GM18873 (cell line): Measurements from ENCODE around the gene RNU6-9.
A peak's percentile ranks its signal among the peaks of the same experiment; 100 is the strongest.
"Not testable (repeated sequence)": the region's sequence is repeated elsewhere in the genome, so short reads cannot be mapped to it uniquely, and the experiment has no call there.

Experiments
- ATAC-seq: cut with Tn5 transposase; IDR thresholded peaks from one replicate; pipeline ENCODE4 v1.9.1; 2021; ENCODE audit warnings: mild to moderate bottlenecking, moderate library complexity, moderate number of reproducible peaks; ENCODE audit not compliant: unreplicated experiment, low FRiP score

The RNU6-9 gene

DNA sequence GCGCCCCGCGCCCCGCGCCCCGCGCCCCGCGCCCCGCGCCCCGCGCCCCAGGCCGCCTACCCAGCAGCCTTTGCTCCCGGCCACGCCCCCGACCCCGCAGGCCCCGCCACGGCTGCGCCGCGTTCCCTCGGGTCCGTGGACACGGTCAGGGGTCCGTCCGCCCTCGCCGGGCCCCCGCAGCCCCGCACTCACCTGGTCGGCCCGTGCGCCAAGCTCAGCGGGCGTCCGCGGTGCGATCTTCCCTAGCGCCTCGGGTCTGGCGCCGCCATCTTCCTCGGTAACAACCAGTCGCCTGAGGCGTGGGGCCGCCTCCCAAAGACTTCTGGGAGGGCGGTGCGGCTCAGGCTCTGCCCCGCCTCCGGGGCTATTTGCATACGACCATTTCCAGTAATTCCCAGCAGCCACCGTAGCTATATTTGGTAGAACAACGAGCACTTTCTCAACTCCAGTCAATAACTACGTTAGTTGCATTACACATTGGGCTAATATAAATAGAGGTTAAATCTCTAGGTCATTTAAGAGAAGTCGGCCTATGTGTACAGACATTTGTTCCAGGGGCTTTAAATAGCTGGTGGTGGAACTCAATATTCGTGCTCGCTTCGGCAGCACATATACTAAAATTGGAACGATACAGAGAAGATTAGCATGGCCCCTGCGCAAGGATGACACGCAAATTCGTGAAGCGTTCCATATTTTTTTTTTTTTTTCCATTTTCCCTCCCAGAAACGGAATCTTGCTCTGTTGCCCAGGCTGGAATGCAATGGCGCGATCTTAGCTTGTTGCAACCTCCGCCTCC lies at the start of gene RNU6-9, which contains the start of gene MED16:
Gene RNU6-9, plus strand, starts transcription at position 591 of the 796 bp plus-strand sequence.
Gene MED16, minus strand, starts transcription at position 294 of the 796 bp plus-strand sequence. CDS start 2,056 bp downstream, outside the sequence.
- peak; percentile 64 for ATAC-seq

DNA sequence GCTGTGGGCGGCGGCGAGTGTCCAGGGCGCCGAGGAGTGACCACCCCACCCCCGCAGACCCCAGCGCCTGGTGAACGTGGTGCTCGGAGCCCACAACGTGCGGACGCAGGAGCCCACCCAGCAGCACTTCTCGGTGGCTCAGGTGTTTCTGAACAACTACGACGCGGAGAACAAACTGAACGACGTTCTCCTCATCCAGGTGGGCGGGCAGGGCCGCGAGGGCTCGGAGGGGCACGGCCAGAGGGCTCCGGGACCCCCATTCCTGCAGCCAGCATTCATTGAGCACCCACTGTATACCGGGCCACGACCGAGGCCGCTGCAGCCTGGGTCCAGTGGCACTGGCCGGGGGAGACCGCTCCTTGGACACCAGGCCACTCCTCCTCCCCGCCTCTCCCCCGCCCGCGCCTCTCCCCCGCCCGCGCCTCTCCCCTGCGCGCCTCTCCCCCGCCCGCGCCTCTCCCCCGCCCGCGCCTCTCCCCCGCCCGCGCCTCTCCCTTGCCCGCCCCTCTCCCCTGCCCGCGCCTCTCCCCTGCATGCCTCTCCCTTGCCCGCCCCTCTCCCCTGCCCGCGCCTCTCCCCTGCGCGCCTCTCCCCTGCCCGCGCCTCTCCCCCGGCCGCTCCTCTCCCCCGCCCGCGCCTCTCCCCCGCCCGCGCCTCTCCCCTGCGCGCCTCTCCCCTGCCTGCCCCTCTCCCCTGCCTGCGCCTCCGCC lies 49.3 kb upstream of the RNU6-9 start:
- no peak for ATAC-seq

DNA sequence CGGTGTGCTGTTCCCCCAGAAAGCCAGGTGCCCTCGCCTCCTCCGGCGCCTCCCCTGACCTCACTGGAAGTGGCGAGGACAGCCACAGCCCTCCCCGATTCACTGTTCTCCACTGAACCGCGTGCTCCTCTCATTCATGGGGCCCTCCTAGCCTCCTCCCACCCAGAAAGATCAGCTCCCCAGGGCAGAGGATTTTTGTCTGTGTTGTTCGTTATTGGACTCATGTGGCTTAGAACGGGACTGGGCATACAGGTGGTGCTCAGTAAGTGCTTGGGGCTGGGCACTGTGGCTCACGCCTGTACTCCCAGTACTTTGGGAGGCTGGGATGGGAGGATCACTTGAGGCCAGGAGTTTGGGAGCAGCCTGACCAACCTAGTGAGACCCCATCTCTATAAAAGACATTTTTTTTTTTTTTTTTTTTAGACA lies 48.7 kb upstream of the RNU6-9 start:
- no peak for ATAC-seq

DNA sequence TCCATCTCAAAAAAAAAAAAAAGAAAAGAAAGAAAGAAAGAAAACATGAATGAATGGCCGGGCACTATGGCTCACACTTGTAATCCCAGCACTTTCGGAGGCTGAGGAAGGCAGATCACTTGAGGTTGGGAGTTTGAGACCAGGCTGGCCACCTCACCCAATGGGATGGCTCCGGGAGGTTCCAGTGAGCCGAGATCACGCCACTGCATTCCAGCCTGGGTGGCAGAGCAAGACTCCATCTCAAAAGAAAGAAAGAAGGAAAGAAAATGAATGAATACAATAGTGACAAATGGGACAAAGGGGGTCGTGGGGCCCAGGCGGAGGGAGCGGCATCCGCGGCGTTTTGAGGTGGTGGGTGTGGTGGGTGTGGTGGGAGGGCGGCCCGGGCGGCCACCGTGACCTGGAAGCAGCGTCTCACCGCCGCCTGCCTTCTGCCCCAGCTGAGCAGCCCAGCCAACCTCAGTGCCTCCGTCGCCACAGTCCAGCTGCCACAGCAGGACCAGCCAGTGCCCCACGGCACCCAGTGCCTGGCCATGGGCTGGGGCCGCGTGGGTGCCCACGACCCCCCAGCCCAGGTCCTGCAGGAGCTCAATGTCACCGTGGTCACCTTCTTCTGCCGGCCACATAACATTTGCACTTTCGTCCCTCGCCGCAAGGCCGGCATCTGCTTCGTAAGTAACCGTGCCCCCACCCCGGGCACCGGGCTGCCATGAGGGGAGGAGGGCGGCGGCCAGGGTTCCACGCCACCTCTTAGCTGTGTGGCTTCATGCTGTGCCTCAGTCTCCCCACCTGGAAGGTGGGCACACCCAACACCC lies 47.4 kb upstream of the RNU6-9 start:
- ATAC-seq, result no peak

DNA sequence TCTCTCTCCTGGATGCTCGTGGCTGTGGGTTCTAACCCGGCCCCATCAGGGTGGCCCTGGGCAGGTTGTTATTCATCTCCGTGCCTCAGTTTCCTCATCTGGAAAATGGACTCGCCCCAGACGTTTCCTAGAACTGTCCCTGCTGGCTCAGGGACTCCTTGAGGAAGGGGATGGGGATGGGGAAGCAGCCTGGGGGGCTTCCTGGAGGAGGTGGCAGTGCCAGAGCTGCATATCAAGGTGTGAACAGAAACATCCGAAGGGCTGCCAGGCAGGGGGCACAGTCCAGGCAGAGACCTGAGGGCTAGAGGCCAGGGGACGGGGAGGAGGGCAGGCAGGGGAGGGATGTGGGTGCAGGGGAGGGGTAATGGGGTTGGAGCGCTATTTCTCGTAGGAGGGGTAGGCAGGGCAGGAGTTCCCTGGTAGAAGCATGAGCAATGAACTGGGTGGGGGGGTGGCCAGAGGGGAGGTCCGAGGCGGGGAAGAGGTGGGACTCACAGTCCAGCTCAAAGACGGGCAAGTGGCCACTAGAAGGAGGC lies 44.8 kb upstream of the RNU6-9 start:
- no peak for ATAC-seq

DNA sequence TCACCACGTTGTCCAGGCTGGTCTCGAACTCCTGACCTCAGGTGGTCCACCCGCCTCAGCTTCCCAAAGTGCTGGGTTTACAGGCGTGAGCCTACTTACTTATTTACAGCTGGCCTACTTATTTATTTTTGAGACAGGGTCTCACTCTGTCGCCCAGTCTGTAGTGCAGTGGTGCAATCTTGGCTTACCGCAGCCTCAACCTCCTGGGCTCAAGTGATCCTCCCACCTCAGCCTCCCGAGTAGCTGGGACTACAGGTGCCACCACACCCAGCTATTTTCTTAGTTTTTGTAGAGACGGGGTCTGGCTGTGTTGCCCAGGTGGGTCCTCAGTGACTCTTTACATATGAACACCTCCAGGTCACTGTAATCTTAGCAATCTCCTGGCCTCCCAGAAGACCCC lies 44.1 kb upstream of the RNU6-9 start:
- ATAC-seq, result not testable (repeated sequence)

DNA sequence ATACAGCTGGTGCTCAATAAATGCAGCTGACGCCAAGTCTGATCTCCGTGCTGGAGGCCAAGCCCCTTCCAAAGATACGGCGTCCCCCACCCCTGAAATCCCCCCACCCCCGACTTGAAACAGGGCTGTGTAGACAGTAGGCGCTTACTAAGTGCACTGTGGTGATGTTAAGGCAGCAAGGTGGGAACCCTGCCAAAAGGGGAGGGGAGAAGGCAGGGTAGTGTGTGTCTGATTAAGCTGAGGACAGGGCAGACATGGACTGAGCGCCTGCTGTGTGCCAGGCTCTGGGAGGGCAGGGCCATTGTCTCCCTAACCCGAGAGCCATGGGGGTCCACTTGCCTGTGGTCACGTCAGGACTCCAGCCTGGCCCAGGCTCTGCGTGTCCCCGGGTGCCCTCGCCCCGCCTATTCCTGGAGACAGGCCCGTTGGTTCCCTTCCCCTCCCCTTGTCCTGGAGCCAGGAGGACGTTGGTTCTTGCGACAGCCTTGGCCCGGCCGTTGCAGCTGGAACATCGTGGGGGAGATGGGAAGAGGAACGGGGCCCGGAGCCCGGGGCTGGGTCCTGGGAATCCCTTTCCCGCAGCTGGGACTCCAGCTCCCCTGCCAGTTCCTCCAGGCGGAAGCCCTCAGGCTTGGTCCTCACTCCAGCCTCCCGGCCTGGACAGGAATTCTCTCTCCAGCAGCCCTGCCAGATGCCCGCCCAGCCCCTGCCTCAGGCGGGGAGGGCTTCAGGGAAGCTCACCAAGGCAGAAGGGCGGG lies 42.9 kb upstream of the RNU6-9 start:
- no peak for ATAC-seq

DNA sequence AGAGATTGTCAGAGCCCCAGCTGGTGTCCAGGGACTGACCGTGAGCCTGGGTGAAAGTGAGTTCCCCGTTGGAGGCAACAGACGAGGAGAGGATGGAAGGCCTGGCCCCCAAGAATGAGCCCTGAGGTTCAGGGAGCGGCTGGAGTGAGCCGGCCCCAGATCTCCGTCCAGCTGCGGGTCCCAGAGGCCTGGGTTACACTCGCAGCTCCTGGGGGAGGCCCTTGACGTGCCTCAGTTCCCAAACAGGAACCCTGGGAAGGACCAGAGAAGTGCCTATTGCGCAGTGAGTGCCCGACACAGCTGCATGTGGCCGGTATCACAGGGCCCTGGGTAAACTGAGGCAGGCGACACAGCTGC lies 42.3 kb upstream of the RNU6-9 start:
- ATAC-seq, result no peak

DNA sequence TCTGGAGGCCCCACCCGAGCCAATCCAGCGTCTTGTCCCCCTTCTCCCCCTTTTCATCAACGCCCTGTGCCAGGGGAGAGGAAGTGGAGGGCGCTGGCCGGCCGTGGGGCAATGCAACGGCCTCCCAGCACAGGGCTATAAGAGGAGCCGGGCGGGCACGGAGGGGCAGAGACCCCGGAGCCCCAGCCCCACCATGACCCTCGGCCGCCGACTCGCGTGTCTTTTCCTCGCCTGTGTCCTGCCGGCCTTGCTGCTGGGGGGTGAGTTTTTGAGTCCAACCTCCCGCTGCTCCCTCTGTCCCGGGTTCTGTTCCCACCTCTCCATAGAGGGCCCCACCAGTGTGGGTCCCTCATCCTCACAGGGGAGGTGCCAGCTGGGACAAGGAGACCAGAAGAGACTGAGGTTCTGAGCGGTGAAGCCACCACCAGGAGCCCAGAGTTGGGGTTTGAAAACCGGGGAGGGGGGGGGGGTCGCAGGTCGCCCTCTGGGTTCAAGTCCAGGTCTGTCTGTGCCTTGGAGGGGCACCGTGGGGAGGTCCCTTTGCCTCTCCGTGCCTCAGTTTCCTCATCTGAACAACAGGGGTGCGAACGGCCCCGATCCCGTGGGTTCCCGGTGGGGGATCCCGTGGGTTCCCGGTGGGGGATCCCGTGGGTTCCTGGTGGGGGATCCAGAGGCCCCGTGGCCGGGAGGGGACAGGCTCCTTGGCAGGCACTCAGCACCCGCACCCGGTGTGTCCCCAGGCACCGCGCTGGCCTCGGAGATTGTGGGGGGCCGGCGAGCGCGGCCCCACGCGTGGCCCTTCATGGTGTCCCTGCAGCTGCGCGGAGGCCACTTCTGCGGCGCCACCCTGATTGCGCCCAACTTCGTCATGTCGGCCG lies 40.9 kb upstream of the RNU6-9 start, which contains the start of gene ELANE:
Gene ELANE, plus strand, starts transcription at position 168 of the 878 bp plus-strand sequence. Its CDS starts 26 bp downstream, at position 194.
- ATAC-seq, result no peak

DNA sequence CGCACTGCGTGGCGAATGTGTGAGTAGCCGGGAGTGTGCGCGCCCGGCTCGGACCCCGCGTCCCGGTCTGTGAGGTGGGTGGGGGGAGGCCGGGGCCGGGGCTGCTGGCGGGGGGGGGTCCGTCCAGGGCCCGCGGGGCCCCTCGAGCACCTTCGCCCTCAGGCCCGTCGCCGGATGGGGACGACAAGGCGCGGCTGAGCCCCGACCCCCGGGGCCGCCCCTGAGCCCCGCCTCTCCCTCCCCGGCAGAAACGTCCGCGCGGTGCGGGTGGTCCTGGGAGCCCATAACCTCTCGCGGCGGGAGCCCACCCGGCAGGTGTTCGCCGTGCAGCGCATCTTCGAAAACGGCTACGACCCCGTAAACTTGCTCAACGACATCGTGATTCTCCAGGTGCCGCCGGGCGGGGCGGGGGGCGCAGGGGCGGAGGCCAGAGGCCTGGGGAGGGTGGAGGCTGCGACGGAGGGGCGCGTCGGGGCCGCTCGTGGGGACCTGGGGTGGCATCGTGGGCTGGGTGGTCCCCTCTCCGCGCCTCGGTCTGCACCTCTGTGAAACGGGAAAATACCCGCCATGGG lies 40.2 kb upstream of the RNU6-9 start:
- no peak for ATAC-seq

DNA sequence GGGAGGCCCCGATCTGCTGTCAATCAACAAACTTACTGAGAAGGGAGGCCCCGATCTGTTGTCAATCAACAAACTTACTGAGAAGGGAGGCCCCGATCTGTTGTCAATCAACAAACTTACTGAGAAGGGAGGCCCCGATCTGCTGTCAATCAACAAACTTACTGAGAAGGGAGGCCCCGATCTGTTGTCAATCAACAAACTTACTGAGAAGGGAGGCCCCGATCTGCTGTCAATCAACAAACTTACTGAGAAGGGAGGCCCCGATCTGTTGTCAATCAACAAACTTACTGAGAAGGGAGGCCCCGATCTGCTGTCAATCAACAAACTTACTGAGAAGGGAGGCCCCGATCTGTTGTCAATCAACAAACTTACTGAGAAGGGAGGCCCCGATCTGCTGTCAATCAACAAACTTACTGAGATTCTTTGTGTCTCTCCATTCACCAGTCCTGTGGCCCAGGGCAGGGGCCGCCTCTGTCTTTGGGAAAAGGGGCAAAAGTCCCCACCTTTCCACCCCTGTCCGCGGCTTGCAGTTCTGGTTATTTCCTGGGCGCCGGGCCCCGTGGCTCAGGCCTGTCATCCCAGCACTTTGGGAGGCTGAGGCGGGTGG lies 39.6 kb upstream of the RNU6-9 start:
- ATAC-seq, result not testable (repeated sequence)

DNA sequence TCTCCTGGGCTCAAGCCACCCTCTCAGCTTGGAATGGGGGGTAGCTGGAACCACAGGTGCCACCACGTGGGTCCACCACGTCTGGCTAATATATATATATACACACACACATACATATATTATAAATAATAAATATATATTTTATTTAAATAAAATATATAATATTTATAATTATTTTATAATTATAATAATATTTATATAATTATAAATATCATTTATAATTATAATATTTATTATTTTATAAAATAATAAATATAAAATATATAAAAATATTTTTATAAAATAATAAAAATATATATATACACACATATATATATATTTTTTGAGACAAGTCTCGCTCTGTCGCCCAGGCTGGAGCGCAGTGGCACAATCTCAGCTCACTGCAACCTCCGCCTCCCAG lies 38.7 kb upstream of the RNU6-9 start:
- ATAC-seq, result no peak

DNA sequence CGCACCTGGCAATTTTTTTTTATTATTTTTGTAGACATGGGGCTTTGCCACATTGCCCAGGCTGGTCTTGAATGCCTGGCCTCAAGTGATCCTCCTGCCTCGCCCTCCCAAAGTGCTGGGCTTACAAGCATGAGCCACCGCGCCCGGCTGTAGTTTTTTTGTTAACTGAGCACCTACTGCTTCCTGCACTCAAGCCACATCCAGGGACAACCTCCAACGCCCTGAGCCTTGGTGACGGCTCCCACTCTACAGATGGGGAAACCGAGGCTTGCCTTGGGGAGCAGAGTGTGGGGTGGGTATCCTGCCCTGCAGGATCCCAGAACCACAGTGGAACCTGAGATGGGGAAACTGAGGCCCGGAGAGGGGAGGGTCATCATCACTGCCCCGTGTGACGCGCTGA lies 38.1 kb upstream of the RNU6-9 start:
- ATAC-seq, result no peak

DNA sequence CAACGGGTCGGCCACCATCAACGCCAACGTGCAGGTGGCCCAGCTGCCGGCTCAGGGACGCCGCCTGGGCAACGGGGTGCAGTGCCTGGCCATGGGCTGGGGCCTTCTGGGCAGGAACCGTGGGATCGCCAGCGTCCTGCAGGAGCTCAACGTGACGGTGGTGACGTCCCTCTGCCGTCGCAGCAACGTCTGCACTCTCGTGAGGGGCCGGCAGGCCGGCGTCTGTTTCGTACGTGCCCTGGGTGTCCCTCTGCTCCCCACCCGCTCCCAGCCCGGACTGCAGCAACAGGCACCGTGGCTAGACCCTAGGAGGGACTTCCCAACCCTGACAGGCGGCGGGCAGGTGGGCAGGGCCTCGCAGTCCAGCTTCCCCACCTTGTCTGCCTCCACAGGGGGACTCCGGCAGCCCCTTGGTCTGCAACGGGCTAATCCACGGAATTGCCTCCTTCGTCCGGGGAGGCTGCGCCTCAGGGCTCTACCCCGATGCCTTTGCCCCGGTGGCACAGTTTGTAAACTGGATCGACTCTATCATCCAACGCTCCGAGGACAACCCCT lies 37.6 kb upstream of the RNU6-9 start:
- no peak for ATAC-seq

DNA sequence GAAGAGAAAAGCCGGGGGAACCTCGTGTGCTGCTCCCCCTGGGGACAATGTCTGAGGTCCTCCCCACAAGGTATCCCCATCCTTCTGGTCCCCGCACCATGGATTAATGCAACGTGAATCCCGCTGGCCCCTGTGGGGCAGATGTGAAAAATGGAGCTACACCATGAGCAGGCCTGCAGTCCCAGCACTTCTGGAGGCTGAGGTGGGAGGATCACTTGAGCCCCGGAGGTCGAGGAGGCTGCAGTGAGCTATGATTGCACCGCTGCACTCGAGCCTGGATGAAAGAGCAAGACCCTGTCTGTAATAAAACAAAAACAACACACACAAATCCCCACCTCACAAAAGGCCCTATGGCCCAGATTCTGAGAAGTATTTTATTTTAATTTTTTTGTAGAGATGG lies 35.0 kb upstream of the RNU6-9 start:
- no peak for ATAC-seq

DNA sequence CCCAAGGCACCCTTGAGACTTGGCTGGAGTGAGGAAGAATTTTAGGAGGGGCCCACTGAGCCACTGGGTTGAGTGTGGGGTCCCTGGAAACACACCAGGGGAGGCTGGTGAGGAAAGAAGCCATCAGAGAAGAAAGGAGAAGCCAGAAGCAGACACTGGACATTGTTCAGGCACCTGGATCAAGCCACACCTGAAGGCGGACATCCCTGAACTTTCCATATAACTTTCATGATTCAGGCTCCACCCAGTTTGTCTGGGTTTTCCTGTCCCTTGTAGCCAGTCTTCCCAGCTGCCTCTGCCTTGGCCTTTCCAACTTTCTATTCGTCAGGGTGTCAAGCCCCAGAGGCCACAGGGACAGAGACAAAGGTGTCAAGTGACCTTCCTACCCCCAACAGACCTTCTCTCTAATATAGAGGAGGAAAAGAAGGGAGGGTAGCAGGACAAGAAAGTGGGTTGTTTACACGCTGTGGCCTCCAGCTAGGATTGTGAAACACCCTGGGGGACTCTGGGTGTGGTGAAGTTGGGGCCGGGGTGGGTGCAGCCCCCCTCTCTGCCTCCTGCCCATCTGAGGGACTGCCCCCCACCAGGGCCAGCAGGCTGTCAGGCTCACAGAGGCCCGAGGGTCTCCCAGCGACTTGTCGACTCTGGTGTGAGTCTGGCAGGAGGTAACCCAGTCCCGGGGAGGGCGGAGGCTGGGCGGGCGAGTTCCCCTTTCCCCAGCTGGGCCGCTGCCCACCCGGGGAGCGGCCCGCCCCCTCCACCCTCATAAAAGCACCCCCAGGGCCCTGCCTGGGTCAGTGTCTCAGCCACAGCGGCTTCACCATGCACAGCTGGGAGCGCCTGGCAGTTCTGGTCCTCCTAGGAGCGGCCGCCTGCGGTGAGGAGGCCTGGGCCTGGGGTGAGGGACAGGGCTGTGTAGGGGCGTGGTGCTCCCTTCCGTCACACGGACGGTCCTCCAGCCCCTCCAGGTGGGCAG lies 34.1 kb upstream of the RNU6-9 start, which contains the start of gene CFD:
Gene CFD, plus strand, starts transcription at position 797 of the 976 bp plus-strand sequence. Its CDS starts 26 bp downstream, at position 823.
- no peak for ATAC-seq
